ENCODE data around the gene SREK1IP1.

The SREK1IP1 gene

GRCh38 chr5:64768358-64769312, at the start of gene SREK1IP1, which contains the start of gene CWC27:
Gene SREK1IP1 (minus strand): TSS chr5:64768691. CDS start chr5:64768517, 174 bp downstream.
Gene CWC27 (plus strand): TSS chr5:64768930. CDS start chr5:64769147, 217 bp downstream.
- peak within 1 kb of the TSS; percentile 82 for H3K27ac ChIP-seq (ENCODE audit: low read length)
- H3K4me1 ChIP-seq (ENCODE audit: control insufficient read depth, insufficient read depth, low read length), result peaks cover 15% of the 10 kb centered on the region
- no peaks in the 10 kb centered on the region for H3K27me3 ChIP-seq (ENCODE audit: control insufficient read depth in 1 of 2, insufficient read depth in 2 of 2, low read length in 2 of 2)
- no peaks in the 10 kb centered on the region for H3K36me3 ChIP-seq (ENCODE audit: control insufficient read depth in 2 of 2, insufficient read depth in 2 of 2, low read length in 2 of 2)
- peak within 1 kb of the TSS; percentile 97 to 98 for H3K4me3 ChIP-seq (ENCODE audit: low read length in 2 of 2)
- no peaks in the 10 kb centered on the region for H3K9me3 ChIP-seq (ENCODE audit: control insufficient read depth in 2 of 2, low read length in 2 of 2)
- peak within 1 kb of the TSS; percentile 95 to 96 for H3K9ac ChIP-seq (ENCODE audit: low read length in 2 of 2)

- Histone ChIP-seq H3K27me3 (ENCODE audit: control insufficient read depth in 1 of 2, insufficient read depth in 2 of 2, low read length in 2 of 2) (no peaks in the 10 kb centered on the region), H3K27ac (ENCODE audit: low read length) (no peak overlapping the region), H3K4me3 (ENCODE audit: low read length in 2 of 2) (no peak overlapping the region), H3K9ac (ENCODE audit: low read length in 2 of 2) (no peak overlapping the region), H3K9me3 (ENCODE audit: control insufficient read depth in 2 of 2, low read length in 2 of 2) (no peaks in the 10 kb centered on the region), H3K36me3 (ENCODE audit: control insufficient read depth in 2 of 2, insufficient read depth in 2 of 2, low read length in 2 of 2) (peaks cover 0 to 3% of the 10 kb centered on the region in 2 donors), H3K4me1 (ENCODE audit: control insufficient read depth, insufficient read depth, low read length) (no peaks in the 10 kb centered on the region)
Measured at GRCh38 chr5:64818245-64818644, 49.8 kb upstream of the SREK1IP1 start.

GRCh38 chr5:64814073-64814472, 45.6 kb upstream of the SREK1IP1 start:
- Histone ChIP-seq H3K9ac (ENCODE audit: low read length in 2 of 2) (no peak overlapping the region), H3K36me3 (ENCODE audit: control insufficient read depth in 2 of 2, insufficient read depth in 2 of 2, low read length in 2 of 2) (peaks cover 0 to 3% of the 10 kb centered on the region in 2 donors), H3K4me3 (ENCODE audit: low read length in 2 of 2) (no peak overlapping the region), H3K27ac (ENCODE audit: low read length) (no peak overlapping the region), H3K27me3 (ENCODE audit: control insufficient read depth in 1 of 2, insufficient read depth in 2 of 2, low read length in 2 of 2) (no peaks in the 10 kb centered on the region), H3K9me3 (ENCODE audit: control insufficient read depth in 2 of 2, low read length in 2 of 2) (no peaks in the 10 kb centered on the region), H3K4me1 (ENCODE audit: control insufficient read depth, insufficient read depth, low read length) (no peaks in the 10 kb centered on the region)

DNA sequence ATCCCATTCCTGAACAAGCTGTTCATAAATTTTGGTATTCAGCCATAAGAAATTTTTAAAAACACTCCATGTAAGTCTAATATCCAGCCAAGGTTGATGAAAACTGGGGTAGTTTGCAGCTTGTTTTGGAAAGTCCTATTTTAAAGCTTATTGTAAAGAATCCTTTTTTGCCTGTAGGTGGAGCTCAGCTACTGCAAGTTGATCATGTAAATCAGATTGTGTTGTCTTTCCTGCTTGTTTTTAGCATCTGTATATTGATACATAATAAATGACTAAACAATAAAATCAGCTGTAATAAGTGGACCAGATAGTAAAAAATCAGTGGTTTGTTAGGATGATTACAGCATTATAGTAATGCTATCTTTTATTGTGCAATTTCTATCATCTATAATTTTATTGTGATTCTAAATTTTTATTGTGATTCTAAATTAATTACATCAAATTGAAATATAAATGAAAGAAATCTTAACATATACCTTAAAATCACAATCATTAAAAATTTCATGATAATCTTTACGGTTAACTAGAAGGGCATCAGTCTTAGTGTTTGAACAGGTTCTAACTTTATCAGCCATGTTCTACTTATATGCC, 42.7 kb upstream of the SREK1IP1 start:
- Histone ChIP-seq H3K27ac (ENCODE audit: low read length) (no peak overlapping the region), H3K4me1 (ENCODE audit: control insufficient read depth, insufficient read depth, low read length) (no peaks in the 10 kb centered on the region), H3K4me3 (ENCODE audit: low read length in 2 of 2) (no peak overlapping the region), H3K36me3 (ENCODE audit: control insufficient read depth in 2 of 2, insufficient read depth in 2 of 2, low read length in 2 of 2) (peaks cover 0 to 3% of the 10 kb centered on the region in 2 donors), H3K27me3 (ENCODE audit: control insufficient read depth in 1 of 2, insufficient read depth in 2 of 2, low read length in 2 of 2) (no peaks in the 10 kb centered on the region), H3K9ac (ENCODE audit: low read length in 2 of 2) (no peak overlapping the region), H3K9me3 (ENCODE audit: control insufficient read depth in 2 of 2, low read length in 2 of 2) (no peaks in the 10 kb centered on the region)

- H3K36me3 ChIP-seq (ENCODE audit: control insufficient read depth in 2 of 2, insufficient read depth in 2 of 2, low read length in 2 of 2), result peaks cover 2 to 4% of the 10 kb centered on the region in 2 donors
- no peaks in the 10 kb centered on the region for H3K4me1 ChIP-seq (ENCODE audit: control insufficient read depth, insufficient read depth, low read length)
- no peaks in the 10 kb centered on the region for H3K27me3 ChIP-seq (ENCODE audit: control insufficient read depth in 1 of 2, insufficient read depth in 2 of 2, low read length in 2 of 2)
- no peak overlapping the region for H3K9ac ChIP-seq (ENCODE audit: low read length in 2 of 2)
- no peak overlapping the region for H3K27ac ChIP-seq (ENCODE audit: low read length)
- no peaks in the 10 kb centered on the region for H3K9me3 ChIP-seq (ENCODE audit: control insufficient read depth in 2 of 2, low read length in 2 of 2)
- H3K4me3 ChIP-seq (ENCODE audit: low read length in 2 of 2), result no peak overlapping the region
Measured at GRCh38 chr5:64807520-64807919, 39.0 kb upstream of the SREK1IP1 start.

- Histone ChIP-seq H3K36me3 (ENCODE audit: control insufficient read depth in 2 of 2, insufficient read depth in 2 of 2, low read length in 2 of 2) (peaks cover 7 to 11% of the 10 kb centered on the region in 2 donors), H3K9ac (ENCODE audit: low read length in 2 of 2) (no peak overlapping the region), H3K4me1 (ENCODE audit: control insufficient read depth, insufficient read depth, low read length) (no peaks in the 10 kb centered on the region), H3K27me3 (ENCODE audit: control insufficient read depth in 1 of 2, insufficient read depth in 2 of 2, low read length in 2 of 2) (no peaks in the 10 kb centered on the region), H3K27ac (ENCODE audit: low read length) (no peak overlapping the region), H3K9me3 (ENCODE audit: control insufficient read depth in 2 of 2, low read length in 2 of 2) (no peaks in the 10 kb centered on the region), H3K4me3 (ENCODE audit: low read length in 2 of 2) (no peak overlapping the region)
Measured at GRCh38 chr5:64806537-64806936, 38.0 kb upstream of the SREK1IP1 start.

- Histone ChIP-seq H3K4me3 (ENCODE audit: low read length in 2 of 2) (no peak overlapping the region), H3K27me3 (ENCODE audit: control insufficient read depth in 1 of 2, insufficient read depth in 2 of 2, low read length in 2 of 2) (no peaks in the 10 kb centered on the region), H3K9me3 (ENCODE audit: control insufficient read depth in 2 of 2, low read length in 2 of 2) (no peaks in the 10 kb centered on the region), H3K4me1 (ENCODE audit: control insufficient read depth, insufficient read depth, low read length) (no peaks in the 10 kb centered on the region), H3K36me3 (ENCODE audit: control insufficient read depth in 2 of 2, insufficient read depth in 2 of 2, low read length in 2 of 2) (peaks cover 7 to 11% of the 10 kb centered on the region in 2 donors), H3K9ac (ENCODE audit: low read length in 2 of 2) (no peak overlapping the region), H3K27ac (ENCODE audit: low read length) (no peak overlapping the region)
Measured at GRCh38 chr5:64800926-64801325, 32.4 kb upstream of the SREK1IP1 start.

DNA sequence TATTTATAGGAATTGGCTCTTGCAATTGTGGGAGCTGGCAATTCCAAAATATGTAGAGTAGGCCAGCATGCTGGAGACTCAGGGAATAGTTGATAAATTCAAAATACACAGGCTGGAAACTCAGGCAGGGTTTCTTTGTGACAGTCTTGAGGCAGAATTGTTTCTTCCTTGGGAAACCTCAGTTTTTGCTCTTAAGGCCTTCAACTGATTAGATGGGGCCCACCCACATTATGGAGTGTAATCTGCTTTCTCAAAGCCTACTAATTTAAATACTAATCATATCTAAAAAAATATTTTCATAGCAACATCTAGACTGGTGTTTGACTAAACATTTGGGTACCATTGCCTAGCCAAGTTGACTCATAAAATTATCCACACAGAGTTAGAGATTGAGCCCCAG, 27.8 kb upstream of the SREK1IP1 start:
- Histone ChIP-seq H3K4me1 (ENCODE audit: control insufficient read depth, insufficient read depth, low read length) (no peaks in the 10 kb centered on the region), H3K4me3 (ENCODE audit: low read length in 2 of 2) (no peak overlapping the region), H3K36me3 (ENCODE audit: control insufficient read depth in 2 of 2, insufficient read depth in 2 of 2, low read length in 2 of 2) (no peaks in the 10 kb centered on the region), H3K9me3 (ENCODE audit: control insufficient read depth in 2 of 2, low read length in 2 of 2) (no peaks in the 10 kb centered on the region), H3K9ac (ENCODE audit: low read length in 2 of 2) (no peak overlapping the region), H3K27me3 (ENCODE audit: control insufficient read depth in 1 of 2, insufficient read depth in 2 of 2, low read length in 2 of 2) (no peaks in the 10 kb centered on the region), H3K27ac (ENCODE audit: low read length) (no peak overlapping the region)

GRCh38 chr5:64794053-64794770, 25.7 kb upstream of the SREK1IP1 start:
- Histone ChIP-seq H3K36me3 (ENCODE audit: control insufficient read depth in 2 of 2, insufficient read depth in 2 of 2, low read length in 2 of 2) (peaks cover 0 to 4% of the 10 kb centered on the region in 2 donors), H3K27ac (ENCODE audit: low read length) (no peak overlapping the region), H3K4me1 (ENCODE audit: control insufficient read depth, insufficient read depth, low read length) (no peaks in the 10 kb centered on the region), H3K4me3 (ENCODE audit: low read length in 2 of 2) (no peak overlapping the region), H3K9ac (ENCODE audit: low read length in 2 of 2) (no peak overlapping the region), H3K9me3 (ENCODE audit: control insufficient read depth in 2 of 2, low read length in 2 of 2) (no peaks in the 10 kb centered on the region), H3K27me3 (ENCODE audit: control insufficient read depth in 1 of 2, insufficient read depth in 2 of 2, low read length in 2 of 2) (no peaks in the 10 kb centered on the region)

GRCh38 chr5:64792469-64792868, 24.0 kb upstream of the SREK1IP1 start:
- Histone ChIP-seq H3K27ac (ENCODE audit: low read length) (no peak overlapping the region), H3K9me3 (ENCODE audit: control insufficient read depth in 2 of 2, low read length in 2 of 2) (no peaks in the 10 kb centered on the region), H3K9ac (ENCODE audit: low read length in 2 of 2) (no peak overlapping the region), H3K4me1 (ENCODE audit: control insufficient read depth, insufficient read depth, low read length) (no peaks in the 10 kb centered on the region), H3K36me3 (ENCODE audit: control insufficient read depth in 2 of 2, insufficient read depth in 2 of 2, low read length in 2 of 2) (peaks cover 0 to 4% of the 10 kb centered on the region in 2 donors), H3K27me3 (ENCODE audit: control insufficient read depth in 1 of 2, insufficient read depth in 2 of 2, low read length in 2 of 2) (no peaks in the 10 kb centered on the region), H3K4me3 (ENCODE audit: low read length in 2 of 2) (no peak overlapping the region)
